Inflammatory macrophage treated with lipopolysaccharide for 4 hours (primary cell): ENCODE measurements around the gene SYCE3.
A peak's percentile ranks its signal among the peaks of the same experiment; 100 is the strongest.

Experiments used
- DNase-seq: peaks from one replicate; pipeline ENCODE4 v3.0.0-alpha.2; 2020

SYCE3 gene

GRCh38 chr22:50599816-50600455, 37.2 kb upstream of the SYCE3 start:
- DNase-seq, result peak; percentile 13

- DNase-seq, result no peak
These were observed 34.4 kb upstream of the SYCE3 start for GRCh38 chr22:50597097-50597496.

GRCh38 chr22:50595189-50595588, 32.5 kb upstream of the SYCE3 start:
- no peak for DNase-seq

GRCh38 chr22:50587407-50587806, 24.7 kb upstream of the SYCE3 start:
- no peak for DNase-seq

- DNase-seq, result no peak
These were observed 23.7 kb upstream of the SYCE3 start for GRCh38 chr22:50586416-50586815.

GRCh38 chr22:50585781-50586180, 23.1 kb upstream of the SYCE3 start:
- no peak for DNase-seq

GRCh38 chr22:50585238-50585637, 22.5 kb upstream of the SYCE3 start:
- DNase-seq, result no peak

GRCh38 chr22:50584106-50585096, 21.7 kb upstream of the SYCE3 start:
- DNase-seq, result no peak

GRCh38 chr22:50583294-50583861, 20.7 kb upstream of the SYCE3 start:
- DNase-seq, result no peak

GRCh38 chr22:50582493-50583293, 20.0 kb upstream of the SYCE3 start, which contains the start of gene CHKB:
Gene CHKB (minus strand): TSS chr22:50582849. CDS start chr22:50582781, 68 bp downstream.
- DNase-seq, result peak; percentile 99

- peak; percentile 13 for DNase-seq
These were observed 19.3 kb upstream of the SYCE3 start for GRCh38 chr22:50581950-50582492.

GRCh38 chr22:50581031-50581949, 18.6 kb upstream of the SYCE3 start:
- DNase-seq, result peak; percentile 55

GRCh38 chr22:50579752-50580151, 17.0 kb upstream of the SYCE3 start:
- DNase-seq, result no peak

GRCh38 chr22:50578776-50579310, 16.1 kb upstream of the SYCE3 start:
- no peak for DNase-seq

GRCh38 chr22:50577987-50578775, 15.5 kb upstream of the SYCE3 start, which contains the start of gene CPT1B:
Gene CPT1B (minus strand): TSS chr22:50578427. CDS start chr22:50577915, 512 bp downstream.
- DNase-seq, result no peak

- DNase-seq, result no peak
These were observed 14.9 kb upstream of the SYCE3 start for GRCh38 chr22:50577697-50577986.

- peak; percentile 30 for DNase-seq
These were observed 14.3 kb upstream of the SYCE3 start for GRCh38 chr22:50576806-50577696.

- DNase-seq, result peak; percentile 22
These were observed 13.4 kb upstream of the SYCE3 start for GRCh38 chr22:50576070-50576469.

GRCh38 chr22:50575426-50575941, 12.8 kb upstream of the SYCE3 start:
- no peak for DNase-seq
